ENCODE results near the gene IGSF22.

The IGSF22 gene

DNA sequence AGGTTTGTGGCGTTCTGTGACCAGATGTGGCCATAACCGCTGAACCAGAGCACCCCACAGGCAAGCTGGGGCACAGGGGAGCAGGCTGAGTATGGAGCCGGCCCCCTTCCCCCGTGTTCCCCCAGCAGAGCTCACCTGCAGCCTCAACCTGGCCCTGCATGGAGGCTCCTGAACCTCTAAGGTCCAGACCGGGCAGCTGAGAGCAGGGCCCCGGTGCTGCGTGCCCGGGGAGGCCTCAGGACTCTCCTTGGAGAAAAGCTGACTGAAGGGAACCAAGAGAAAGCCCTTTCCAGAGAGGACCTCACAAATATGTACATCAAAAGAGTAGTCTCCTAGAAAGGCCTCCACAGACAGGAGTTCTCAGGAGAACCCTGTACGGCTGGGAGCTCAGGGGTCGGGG is 17.4 kb upstream of the IGSF22 start:
- FAIRE-seq: no peak

- FAIRE-seq: no peak
These were observed 15.8 kb upstream of the IGSF22 start for GRCh38 chr11:18741783-18742182.

GRCh38 chr11:18739685-18740084 is 13.7 kb upstream of the IGSF22 start:
- FAIRE-seq: no peak

DNA sequence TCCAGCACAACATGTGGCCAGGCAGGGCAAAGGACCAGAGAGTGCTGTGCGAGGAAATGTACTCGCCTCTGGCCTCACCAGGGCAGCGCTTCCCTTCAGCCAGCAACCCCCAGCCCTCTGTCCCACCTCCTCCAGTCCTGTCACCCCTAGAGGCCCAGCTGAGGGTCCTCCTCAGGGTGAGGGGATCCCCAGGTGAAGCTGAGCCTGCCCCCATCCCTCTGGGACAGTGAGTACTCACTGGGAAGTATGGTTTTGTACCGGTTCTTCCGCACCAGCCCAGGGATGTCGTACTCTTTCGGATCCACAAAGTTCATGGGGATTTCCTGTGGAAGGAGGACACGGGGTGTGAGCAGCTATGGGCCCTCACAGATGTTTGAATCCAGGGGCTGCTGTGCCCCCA is 11.7 kb upstream of the IGSF22 start:
- FAIRE-seq: no peak

DNA sequence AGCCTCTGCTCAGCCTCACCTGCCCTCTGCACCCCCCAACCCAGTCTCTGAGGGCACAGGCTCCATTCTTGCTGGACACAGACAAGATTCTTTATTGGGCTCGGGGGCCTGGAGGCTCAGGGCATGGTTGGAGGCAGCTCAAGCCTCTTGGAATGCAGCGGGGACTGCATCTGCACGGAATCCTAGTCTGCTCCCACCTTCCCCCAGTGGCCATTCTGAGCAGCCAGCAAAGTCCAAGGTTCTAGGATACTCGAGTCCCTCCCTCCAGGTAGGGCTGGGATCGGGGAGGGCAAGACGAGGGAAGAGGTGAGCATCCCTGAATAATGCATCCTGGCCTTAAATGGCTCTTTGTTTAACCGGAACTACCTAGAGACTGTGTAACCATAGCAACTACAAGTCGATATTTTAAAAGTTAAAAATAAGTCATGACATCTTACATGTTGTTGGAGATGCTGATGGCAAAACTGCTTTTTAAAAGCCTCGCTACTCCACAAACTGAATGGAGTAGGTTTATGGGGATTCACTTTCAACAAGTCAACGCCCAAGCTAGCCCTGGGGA is 10.7 kb upstream of the IGSF22 start:
- no peak for FAIRE-seq

- no peak for FAIRE-seq
These were observed 7.2 kb upstream of the IGSF22 start for GRCh38 chr11:18733202-18733601.

DNA sequence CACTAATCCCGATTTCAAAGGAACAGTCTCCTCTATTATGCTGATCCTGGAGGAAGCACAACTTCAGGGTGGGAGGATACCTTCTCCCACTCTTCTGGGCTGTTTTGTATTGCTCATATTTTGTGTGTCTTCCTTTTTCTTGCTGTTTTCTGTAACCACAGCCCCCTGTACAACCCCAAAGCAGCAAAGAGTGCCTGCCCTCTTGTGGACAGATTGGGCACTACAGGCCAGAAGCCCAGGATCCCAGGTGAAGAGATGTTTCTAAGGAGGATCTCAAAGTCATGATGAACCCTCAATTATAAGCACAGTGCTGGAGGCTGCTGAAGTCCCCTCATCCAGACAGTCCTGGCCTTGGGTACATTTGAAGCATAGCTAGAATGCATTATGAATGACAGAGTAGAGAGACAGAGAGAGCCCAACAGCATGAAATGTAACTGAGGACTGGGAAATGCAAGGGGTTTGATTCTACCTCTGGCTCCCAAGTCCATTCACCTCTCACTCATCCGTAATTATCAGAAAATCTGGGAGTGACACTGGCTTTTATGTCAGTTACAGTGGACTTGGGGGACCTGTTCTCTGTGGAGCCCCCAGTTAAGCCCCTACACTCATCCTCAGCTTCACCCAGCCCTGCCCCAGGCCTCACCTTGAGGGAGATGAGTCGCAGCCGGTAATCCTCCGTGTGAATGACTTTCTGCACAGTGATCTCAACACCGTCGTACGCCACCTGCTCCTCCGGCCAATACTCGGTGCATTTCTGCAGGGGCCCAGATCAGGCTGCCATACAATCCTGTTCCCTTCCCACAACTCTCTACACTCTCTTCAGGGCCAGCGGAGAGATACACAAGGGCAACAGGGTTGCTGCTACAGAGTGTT is 6.2 kb upstream of the IGSF22 start:
- FAIRE-seq: no peak

DNA sequence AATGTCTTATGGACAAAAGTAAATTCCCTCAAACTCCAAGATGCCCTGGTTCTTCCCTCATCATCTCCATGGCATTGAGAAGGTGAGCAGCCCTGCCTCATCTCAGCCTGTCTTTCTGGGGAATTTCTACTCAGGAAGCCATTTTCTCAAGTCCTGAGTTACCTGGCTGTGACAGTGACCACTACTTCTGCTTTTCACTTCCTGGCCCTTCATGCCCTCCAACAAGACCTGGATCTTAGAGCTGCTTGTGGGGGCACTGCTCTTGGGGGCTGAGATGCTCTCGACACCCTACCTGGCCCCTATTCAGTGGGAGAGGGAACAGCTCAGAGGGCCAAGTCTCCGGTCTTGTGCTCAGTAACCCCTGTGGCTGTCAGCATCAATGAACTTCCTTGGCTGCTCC is 5.5 kb upstream of the IGSF22 start:
- FAIRE-seq: no peak

- no peak for FAIRE-seq
These were observed 4.0 kb upstream of the IGSF22 start for GRCh38 chr11:18730020-18730419.

- no peak for FAIRE-seq
These were observed 3.4 kb upstream of the IGSF22 start for GRCh38 chr11:18729426-18729825.

DNA sequence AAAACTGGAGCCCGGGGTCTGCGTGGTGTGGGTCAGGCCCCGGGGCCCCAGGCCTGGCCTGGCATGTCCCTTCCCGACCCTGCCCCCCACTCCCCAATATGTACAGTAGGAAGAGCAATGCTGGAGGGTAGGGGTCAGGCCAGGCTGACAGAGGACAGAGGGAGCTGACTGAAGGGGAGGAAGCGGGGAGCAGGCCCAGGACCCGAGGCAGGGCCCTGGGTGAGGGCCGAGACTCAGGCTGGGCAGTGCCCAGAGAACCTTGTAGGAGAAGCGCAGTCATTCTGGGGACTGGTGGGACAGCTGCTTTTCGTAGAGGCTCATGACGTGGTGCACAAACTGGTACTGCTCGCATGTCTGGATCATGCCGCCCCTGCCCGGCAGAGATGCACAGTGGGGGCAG is 2.7 kb upstream of the IGSF22 start:
- no peak for FAIRE-seq

DNA sequence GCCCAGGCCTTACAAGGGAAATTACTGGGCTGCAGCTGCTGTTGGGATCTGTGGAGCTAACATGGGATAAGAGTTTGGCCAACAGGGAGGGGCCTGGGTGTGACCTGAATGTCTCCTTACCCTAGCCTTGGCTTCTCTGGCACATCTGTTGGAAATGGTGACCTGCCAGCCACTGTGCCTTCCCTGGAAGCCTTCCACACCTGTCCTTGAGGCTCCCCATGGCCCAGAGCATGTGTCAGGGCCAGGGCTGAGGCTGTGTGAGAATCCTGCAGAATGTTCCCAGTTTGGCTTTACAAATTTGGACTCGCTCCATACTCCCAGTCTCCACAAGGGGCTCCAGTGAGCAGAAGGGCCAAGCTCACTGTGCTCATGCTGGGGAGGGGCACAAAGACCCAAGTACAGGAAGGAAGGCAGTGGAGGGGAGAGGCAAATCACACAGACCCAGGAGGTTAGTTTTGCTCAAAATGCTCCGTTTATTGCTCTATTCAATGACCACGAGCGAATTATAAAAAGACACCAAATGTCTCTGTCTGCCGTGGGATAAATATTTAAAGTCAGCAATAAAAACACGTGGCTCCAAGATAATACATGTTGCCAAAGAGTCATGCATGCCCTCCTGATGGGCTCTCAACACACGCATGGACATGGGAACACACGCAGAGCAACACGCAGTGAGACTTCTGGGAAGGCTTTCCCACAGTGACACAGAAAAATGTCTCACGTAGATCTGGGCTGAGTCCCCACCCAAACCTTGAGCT is 1.7 kb upstream of the IGSF22 start:
- no peak for FAIRE-seq

GRCh38 chr11:18723991-18724390 is 2.0 kb downstream of the IGSF22 start:
- no peak for FAIRE-seq

- no peak for FAIRE-seq
These were observed 3.7 kb downstream of the IGSF22 start for GRCh38 chr11:18722293-18722637.

GRCh38 chr11:18721561-18722292 is 4.3 kb downstream of the IGSF22 start:
- no peak for FAIRE-seq

- no peak for FAIRE-seq
These were observed 5.0 kb downstream of the IGSF22 start for GRCh38 chr11:18720808-18721560.

- FAIRE-seq: no peak
These were observed 5.7 kb downstream of the IGSF22 start for GRCh38 chr11:18720091-18720807.

DNA sequence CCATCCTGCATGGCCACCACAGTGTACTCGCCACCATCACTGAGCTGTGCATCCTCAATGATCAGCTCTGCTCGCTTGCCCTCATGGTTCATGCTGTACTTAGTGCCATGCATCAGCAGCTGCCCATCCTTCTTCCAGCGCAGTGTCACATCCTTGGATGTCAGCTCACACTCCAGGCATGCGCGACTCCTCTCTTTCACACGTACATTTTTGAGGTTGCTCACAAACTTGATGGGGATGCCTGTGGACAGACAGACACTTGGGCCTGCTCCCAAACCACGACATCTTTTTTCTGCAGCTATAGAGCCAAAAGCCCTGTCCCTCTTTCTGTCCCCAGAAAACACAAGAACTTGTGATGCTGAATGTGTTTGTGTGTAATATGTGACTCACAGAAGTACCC is 10.5 kb downstream of the IGSF22 start:
- FAIRE-seq: no peak

DNA sequence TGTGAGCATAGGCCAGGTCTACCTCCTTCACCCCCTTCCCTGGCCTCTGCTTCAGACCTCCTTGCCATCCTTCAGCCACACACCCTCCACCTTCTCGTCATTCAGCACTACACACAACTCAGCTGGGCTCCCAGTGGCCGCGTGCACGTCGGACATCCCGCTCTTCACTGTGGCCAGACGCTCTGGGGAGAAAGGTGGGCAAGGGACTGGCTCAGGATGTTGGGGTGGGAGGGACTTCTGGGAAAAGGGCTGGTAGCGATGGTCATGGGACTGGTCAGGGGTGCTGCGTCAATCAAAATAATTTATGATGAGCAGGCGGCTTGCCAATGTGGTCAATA is 11.6 kb downstream of the IGSF22 start:
- no peak for FAIRE-seq

DNA sequence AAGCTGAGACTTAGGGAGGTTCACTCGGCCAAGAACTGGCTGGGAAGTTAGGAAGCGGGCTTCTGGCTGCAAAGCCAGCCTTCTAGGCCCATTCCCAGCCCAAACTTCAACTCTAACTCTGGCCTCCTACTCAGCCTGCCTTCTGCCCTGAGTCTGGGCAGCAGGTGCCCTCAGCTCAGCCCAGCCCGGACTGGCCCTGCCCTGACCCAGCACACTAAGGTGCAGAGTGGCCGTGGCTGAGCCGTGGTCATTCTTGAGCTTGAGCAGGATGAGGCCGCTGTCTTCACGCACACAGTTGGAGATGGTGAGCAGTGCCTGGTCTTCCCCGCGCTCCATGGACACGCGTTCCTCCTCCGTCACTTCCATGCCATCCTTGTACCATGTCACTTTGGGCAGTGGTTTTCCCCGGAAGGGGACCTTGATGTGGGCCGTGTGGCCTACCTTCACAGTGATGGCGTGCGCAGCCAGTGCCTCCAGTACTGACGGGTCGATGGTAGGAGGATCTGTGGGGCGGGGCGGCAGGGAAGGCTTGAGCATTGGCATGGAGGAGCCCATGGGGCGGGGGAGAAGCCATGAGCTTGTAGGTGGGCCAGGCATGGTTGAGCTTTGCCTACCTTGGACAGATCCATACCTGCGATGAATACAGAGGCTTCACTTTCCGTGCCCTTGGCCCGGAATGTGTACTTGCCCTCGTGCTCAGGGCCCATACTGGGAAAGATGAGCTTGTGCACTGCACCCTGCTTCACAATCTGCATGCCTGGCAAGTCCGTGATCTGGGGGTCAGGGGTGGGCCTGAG is 12.1 kb downstream of the IGSF22 start:
- no peak for FAIRE-seq

GRCh38 chr11:18710545-18710944 is 15.4 kb downstream of the IGSF22 start:
- FAIRE-seq: no peak

Measured in A204.1 (cell line).